Measurements from ENCODE around the gene CDC25B. TPM values are rescaled to one million over a fixed set of nuclear protein-coding genes. Genes with fewer than 3 reads are reported as not detected.

CDC25B gene
- total RNA-seq, 1 donor from 2014 or later = 51.1 TPM

- Mint-ChIP-seq H3K4me3 (no peak overlapping the region), H3K27ac (no peak overlapping the region), H3K36me3 (no peaks in the 10 kb centered on the region), H3K9me3 (no peaks in the 10 kb centered on the region), H3K4me1 (ENCODE audit: unreplicated experiment) (peaks cover 10% of the 10 kb centered on the region), H3K27me3 (peaks cover 4% of the 10 kb centered on the region)
- no peak for TF ChIP-seq CTCF (conservative IDR thresholded peaks at IDR 0.05)
- no peak for DNase-seq (ENCODE audit: extremely low spot score, unreplicated experiment)
Observed at GRCh38 chr20:3771552-3772058, 24.5 kb upstream of the CDC25B start.

- no peak for DNase-seq (ENCODE audit: extremely low spot score, unreplicated experiment)
- Mint-ChIP-seq H3K4me3 (no peak overlapping the region), H3K4me1 (ENCODE audit: unreplicated experiment) (peaks cover 7% of the 10 kb centered on the region), H3K27me3 (peaks cover 27% of the 10 kb centered on the region), H3K9me3 (no peaks in the 10 kb centered on the region), H3K27ac (no peak overlapping the region), H3K36me3 (no peaks in the 10 kb centered on the region)
- TF ChIP-seq CTCF (conservative IDR thresholded peaks at IDR 0.05) = no peak
Observed at GRCh38 chr20:3775457-3776108, 20.5 kb upstream of the CDC25B start.

GRCh38 chr20:3777381-3777715 is 18.8 kb upstream of the CDC25B start:
- DNase-seq (ENCODE audit: extremely low spot score, unreplicated experiment) = no peak
- Mint-ChIP-seq H3K27me3 (peaks cover 32% of the 10 kb centered on the region), H3K27ac (no peak overlapping the region), H3K36me3 (no peaks in the 10 kb centered on the region), H3K4me1 (ENCODE audit: unreplicated experiment) (peaks cover 21% of the 10 kb centered on the region), H3K4me3 (peak overlapping the region; percentile 72), H3K9me3 (no peaks in the 10 kb centered on the region)
- TF ChIP-seq CTCF (conservative IDR thresholded peaks at IDR 0.05) = no peak

- no peak for TF ChIP-seq CTCF (conservative IDR thresholded peaks at IDR 0.05)
- Mint-ChIP-seq H3K36me3 (no peaks in the 10 kb centered on the region), H3K4me3 (peak overlapping the region; percentile 78), H3K27me3 (peaks cover 29% of the 10 kb centered on the region), H3K9me3 (no peaks in the 10 kb centered on the region), H3K4me1 (ENCODE audit: unreplicated experiment) (peaks cover 27% of the 10 kb centered on the region), H3K27ac (no peak overlapping the region)
- DNase-seq (ENCODE audit: extremely low spot score, unreplicated experiment) = no peak
Observed at GRCh38 chr20:3777716-3778629, 18.1 kb upstream of the CDC25B start.

GRCh38 chr20:3778976-3779375 is 17.1 kb upstream of the CDC25B start:
- no peak for DNase-seq (ENCODE audit: extremely low spot score, unreplicated experiment)
- peaks cover 29% of the 10 kb centered on the region for H3K27me3 Mint-ChIP-seq
- TF ChIP-seq CTCF (conservative IDR thresholded peaks at IDR 0.05) = no peak
- peaks cover 32% of the 10 kb centered on the region for H3K4me1 Mint-ChIP-seq (ENCODE audit: unreplicated experiment)
- no peaks in the 10 kb centered on the region for H3K9me3 Mint-ChIP-seq
- H3K4me3 Mint-ChIP-seq = peak overlapping the region; percentile 62
- no peak overlapping the region for H3K27ac Mint-ChIP-seq
- H3K36me3 Mint-ChIP-seq = no peaks in the 10 kb centered on the region
